ENCODE results near the gene MYADML2.
A peak's percentile ranks its signal among the peaks of the same experiment; 100 is the strongest.

MYADML2 gene

GRCh38 chr17:81977211-81977808 lies 30.3 kb upstream of the MYADML2 start, which contains the start of gene ASPSCR1:
TSS of gene ASPSCR1 (plus strand) at chr17:81977629. CDS start at chr17:81977647, 18 bp downstream.
- Histone ChIP-seq H3K4me1 (ENCODE audit: control insufficient read depth, insufficient read depth, low read length) (peaks cover 19% of the 10 kb centered on the region), H3K4me3 (ENCODE audit: low read length in 2 of 2) (peak within 1 kb of the TSS; percentile 75 to 83), H3K9me3 (ENCODE audit: control insufficient read depth in 2 of 2, low read length in 2 of 2) (peaks cover 0 to 2% of the 10 kb centered on the region in 2 donors), H3K27ac (ENCODE audit: low read length) (peak within 1 kb of the TSS; percentile 60), H3K9ac (ENCODE audit: low read length in 2 of 2) (peak within 1 kb of the TSS; percentile 75 to 86), H3K36me3 (ENCODE audit: control insufficient read depth in 2 of 2, insufficient read depth in 2 of 2, low read length in 2 of 2) (peaks cover 0 to 3% of the 10 kb centered on the region in 2 donors), H3K27me3 (ENCODE audit: control insufficient read depth in 1 of 2, insufficient read depth in 2 of 2, low read length in 2 of 2) (peaks cover 0 to 2% of the 10 kb centered on the region in 2 donors)

DNA sequence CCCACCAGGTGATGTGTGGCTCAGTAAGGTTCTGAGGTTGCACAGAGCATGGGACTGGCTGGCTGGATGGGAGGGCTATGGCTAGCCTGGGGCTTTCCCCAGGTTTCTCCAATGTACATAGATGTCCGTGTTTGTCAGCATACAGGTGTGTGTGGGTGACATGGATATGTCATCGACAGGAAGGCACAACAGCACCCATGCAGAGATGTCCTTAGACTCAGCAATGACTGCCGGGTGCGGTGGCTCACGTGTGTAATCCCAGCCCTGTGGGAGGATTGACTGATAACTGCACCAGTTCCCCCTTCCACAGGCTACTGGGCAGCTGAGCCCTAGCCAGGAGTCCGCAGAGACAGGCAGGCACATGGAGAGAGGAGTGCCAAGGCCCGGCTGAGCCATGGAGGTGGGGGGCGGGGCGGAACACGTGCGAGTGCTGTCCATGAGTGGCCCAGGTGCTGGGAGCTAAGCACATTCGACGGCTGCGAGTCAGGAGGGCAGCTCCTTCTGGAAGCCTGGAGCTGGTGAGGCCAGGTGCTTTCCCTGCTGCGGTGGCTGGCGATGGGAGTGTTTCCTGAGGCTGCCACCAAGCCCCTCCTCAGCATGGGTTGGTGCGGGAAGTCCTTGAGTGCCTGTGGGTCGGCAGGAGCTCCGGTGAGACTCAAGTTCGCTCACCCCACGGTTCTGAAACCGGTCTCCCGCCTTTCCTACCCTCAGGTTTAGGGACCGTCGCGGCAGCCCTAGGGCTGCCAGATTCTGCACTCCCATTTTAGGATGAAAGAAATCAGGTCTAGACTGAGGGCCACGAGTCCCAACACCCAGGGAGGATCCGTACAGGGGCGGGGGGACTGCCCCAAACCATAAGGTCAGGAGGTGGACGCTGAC lies 29.5 kb upstream of the MYADML2 start:
- peak overlapping the region; percentile 75 to 86 for H3K9ac ChIP-seq (ENCODE audit: low read length in 2 of 2)

DNA sequence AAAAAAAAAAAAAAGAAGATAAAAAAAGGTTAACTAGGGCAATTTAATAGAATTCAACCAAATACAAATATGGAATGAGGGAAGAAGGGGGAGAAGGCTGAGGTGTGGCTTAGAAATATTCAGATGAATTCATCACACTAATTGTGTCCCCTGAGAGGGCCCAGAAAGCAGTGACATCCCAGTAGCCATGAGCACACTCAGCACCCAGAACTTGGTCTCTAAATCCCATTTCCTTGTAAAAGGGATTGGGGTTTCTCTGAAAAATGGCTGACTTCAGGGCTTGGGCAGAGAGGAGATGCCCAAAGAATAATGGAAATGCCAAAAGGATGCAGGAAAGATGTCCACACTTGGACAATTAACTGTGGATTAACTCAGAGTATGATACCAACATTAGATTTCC lies 26.4 kb upstream of the MYADML2 start:
- H3K9ac ChIP-seq (ENCODE audit: low read length in 2 of 2), result no peak overlapping the region
- peaks cover 0 to 2% of the 10 kb centered on the region in 2 donors for H3K9me3 ChIP-seq (ENCODE audit: control insufficient read depth in 2 of 2, low read length in 2 of 2)
- peaks cover 13% of the 10 kb centered on the region for H3K4me1 ChIP-seq (ENCODE audit: control insufficient read depth, insufficient read depth, low read length)
- no peak overlapping the region for H3K4me3 ChIP-seq (ENCODE audit: low read length in 2 of 2)
- no peaks in the 10 kb centered on the region for H3K36me3 ChIP-seq (ENCODE audit: control insufficient read depth in 2 of 2, insufficient read depth in 2 of 2, low read length in 2 of 2)
- H3K27me3 ChIP-seq (ENCODE audit: control insufficient read depth in 1 of 2, insufficient read depth in 2 of 2, low read length in 2 of 2), result peaks cover 11 to 13% of the 10 kb centered on the region in 2 donors
- no peak overlapping the region for H3K27ac ChIP-seq (ENCODE audit: low read length)

More for the DNA sequence above, 29.5 kb upstream of the MYADML2 start:
- Histone ChIP-seq H3K27ac (ENCODE audit: low read length) (peak overlapping the region; percentile 58), H3K4me1 (ENCODE audit: control insufficient read depth, insufficient read depth, low read length) (peaks cover 19% of the 10 kb centered on the region), H3K27me3 (ENCODE audit: control insufficient read depth in 1 of 2, insufficient read depth in 2 of 2, low read length in 2 of 2) (peaks cover 0 to 2% of the 10 kb centered on the region in 2 donors), H3K36me3 (ENCODE audit: control insufficient read depth in 2 of 2, insufficient read depth in 2 of 2, low read length in 2 of 2) (peaks cover 0 to 3% of the 10 kb centered on the region in 2 donors), H3K4me3 (ENCODE audit: low read length in 2 of 2) (peak overlapping the region; percentile 73 to 83), H3K9me3 (ENCODE audit: control insufficient read depth in 2 of 2, low read length in 2 of 2) (peaks cover 0 to 2% of the 10 kb centered on the region in 2 donors)

DNA sequence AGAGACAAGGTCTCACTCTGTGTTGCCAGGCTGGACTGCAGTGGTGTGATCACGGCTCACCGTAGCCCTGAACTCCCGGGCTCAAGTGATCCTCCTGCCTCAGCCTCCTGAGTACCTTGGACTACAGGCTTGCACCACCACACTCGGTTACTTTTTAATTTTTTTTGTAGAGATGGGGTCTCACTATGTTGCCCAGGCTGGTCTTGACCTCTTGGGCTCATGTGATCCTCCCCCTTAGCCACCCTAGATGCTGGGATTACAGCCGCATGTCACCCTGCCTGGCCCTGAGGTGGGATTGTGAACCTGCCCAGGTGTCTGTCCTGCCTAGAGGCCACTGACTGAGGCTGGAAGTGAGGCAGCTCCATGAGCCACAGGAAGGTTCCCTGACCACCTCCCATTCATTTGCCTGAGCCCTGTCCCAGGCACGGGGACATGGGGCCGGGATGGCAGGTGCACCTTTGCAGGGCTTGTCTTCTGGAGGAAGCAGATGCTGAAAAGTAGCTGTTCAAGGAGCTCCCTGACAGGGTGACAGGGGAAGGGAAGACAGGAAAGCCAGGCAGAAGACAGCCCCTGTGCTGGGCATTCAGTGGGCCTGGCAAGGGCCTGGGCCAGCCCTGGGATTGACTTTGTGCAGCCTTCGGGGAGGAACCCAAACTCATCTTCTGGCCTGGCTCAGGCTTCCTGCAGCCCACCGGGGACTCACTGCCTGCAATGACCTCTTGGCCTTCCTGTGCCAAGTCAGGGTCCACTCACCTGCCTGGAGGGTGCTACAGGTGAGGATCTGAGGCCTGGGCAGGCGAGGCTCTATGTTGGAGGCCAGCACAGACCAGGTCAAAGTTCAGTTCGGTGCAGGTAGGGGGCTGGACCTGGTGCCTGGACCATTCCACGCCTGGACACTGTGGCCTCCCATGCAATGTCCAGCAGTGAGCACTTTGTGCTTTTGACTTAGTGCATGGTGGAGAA lies 22.1 kb upstream of the MYADML2 start:
- peaks cover 18 to 19% of the 10 kb centered on the region in 2 donors for H3K27me3 ChIP-seq (ENCODE audit: control insufficient read depth in 1 of 2, insufficient read depth in 2 of 2, low read length in 2 of 2)
- peaks cover 0 to 2% of the 10 kb centered on the region in 2 donors for H3K9me3 ChIP-seq (ENCODE audit: control insufficient read depth in 2 of 2, low read length in 2 of 2)
- no peak overlapping the region for H3K9ac ChIP-seq (ENCODE audit: low read length in 2 of 2)
- no peak overlapping the region for H3K27ac ChIP-seq (ENCODE audit: low read length)
- no peak overlapping the region for H3K4me3 ChIP-seq (ENCODE audit: low read length in 2 of 2)
- H3K36me3 ChIP-seq (ENCODE audit: control insufficient read depth in 2 of 2, insufficient read depth in 2 of 2, low read length in 2 of 2), result no peaks in the 10 kb centered on the region
- H3K4me1 ChIP-seq (ENCODE audit: control insufficient read depth, insufficient read depth, low read length), result peaks cover 14% of the 10 kb centered on the region

DNA sequence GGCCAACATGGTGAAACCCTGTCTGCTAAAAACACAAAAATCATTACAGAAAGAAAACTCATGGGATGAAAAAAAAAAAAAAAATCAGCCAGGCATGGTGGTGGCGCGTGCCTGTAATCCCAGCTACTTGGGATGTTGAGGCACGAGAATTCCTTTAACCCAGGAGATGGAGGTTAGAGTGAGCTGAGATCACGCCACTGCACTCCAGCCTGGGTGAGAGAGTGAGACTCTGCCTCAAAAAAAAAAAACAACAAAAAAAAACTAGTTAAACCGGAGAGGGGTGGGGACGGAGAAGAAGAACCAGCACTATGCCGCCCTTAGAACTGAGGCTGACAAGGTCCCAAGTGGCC lies 21.3 kb upstream of the MYADML2 start:
- Histone ChIP-seq H3K9me3 (ENCODE audit: control insufficient read depth in 2 of 2, low read length in 2 of 2) (no peaks in the 10 kb centered on the region), H3K36me3 (ENCODE audit: control insufficient read depth in 2 of 2, insufficient read depth in 2 of 2, low read length in 2 of 2) (no peaks in the 10 kb centered on the region), H3K4me3 (ENCODE audit: low read length in 2 of 2) (no peak overlapping the region), H3K9ac (ENCODE audit: low read length in 2 of 2) (no peak overlapping the region), H3K27ac (ENCODE audit: low read length) (no peak overlapping the region), H3K27me3 (ENCODE audit: control insufficient read depth in 1 of 2, insufficient read depth in 2 of 2, low read length in 2 of 2) (peaks cover 19 to 24% of the 10 kb centered on the region in 2 donors), H3K4me1 (ENCODE audit: control insufficient read depth, insufficient read depth, low read length) (peaks cover 14% of the 10 kb centered on the region)

- Histone ChIP-seq H3K4me3 (ENCODE audit: low read length in 2 of 2) (no peak overlapping the region), H3K27me3 (ENCODE audit: control insufficient read depth in 1 of 2, insufficient read depth in 2 of 2, low read length in 2 of 2) (peaks cover 24 to 26% of the 10 kb centered on the region in 2 donors), H3K9ac (ENCODE audit: low read length in 2 of 2) (no peak overlapping the region), H3K27ac (ENCODE audit: low read length) (no peak overlapping the region), H3K36me3 (ENCODE audit: control insufficient read depth in 2 of 2, insufficient read depth in 2 of 2, low read length in 2 of 2) (no peaks in the 10 kb centered on the region), H3K4me1 (ENCODE audit: control insufficient read depth, insufficient read depth, low read length) (peaks cover 14% of the 10 kb centered on the region), H3K9me3 (ENCODE audit: control insufficient read depth in 2 of 2, low read length in 2 of 2) (no peaks in the 10 kb centered on the region)
These were observed 20.7 kb upstream of the MYADML2 start for GRCh38 chr17:81967533-81968395.

- Histone ChIP-seq H3K9me3 (ENCODE audit: control insufficient read depth in 2 of 2, low read length in 2 of 2) (no peaks in the 10 kb centered on the region), H3K36me3 (ENCODE audit: control insufficient read depth in 2 of 2, insufficient read depth in 2 of 2, low read length in 2 of 2) (no peaks in the 10 kb centered on the region), H3K9ac (ENCODE audit: low read length in 2 of 2) (no peak overlapping the region), H3K27ac (ENCODE audit: low read length) (no peak overlapping the region), H3K27me3 (ENCODE audit: control insufficient read depth in 1 of 2, insufficient read depth in 2 of 2, low read length in 2 of 2) (peaks cover 30 to 31% of the 10 kb centered on the region in 2 donors), H3K4me1 (ENCODE audit: control insufficient read depth, insufficient read depth, low read length) (peaks cover 14% of the 10 kb centered on the region), H3K4me3 (ENCODE audit: low read length in 2 of 2) (no peak overlapping the region)
These were observed 20.2 kb upstream of the MYADML2 start for GRCh38 chr17:81967244-81967532.

GRCh38 chr17:81966343-81967243 lies 19.6 kb upstream of the MYADML2 start:
- no peak overlapping the region for H3K27ac ChIP-seq (ENCODE audit: low read length)
- peaks cover 16% of the 10 kb centered on the region for H3K4me1 ChIP-seq (ENCODE audit: control insufficient read depth, insufficient read depth, low read length)
- no peak overlapping the region for H3K4me3 ChIP-seq (ENCODE audit: low read length in 2 of 2)
- no peak overlapping the region for H3K9ac ChIP-seq (ENCODE audit: low read length in 2 of 2)
- H3K9me3 ChIP-seq (ENCODE audit: control insufficient read depth in 2 of 2, low read length in 2 of 2), result no peaks in the 10 kb centered on the region
- peaks cover 34 to 36% of the 10 kb centered on the region in 2 donors for H3K27me3 ChIP-seq (ENCODE audit: control insufficient read depth in 1 of 2, insufficient read depth in 2 of 2, low read length in 2 of 2)
- H3K36me3 ChIP-seq (ENCODE audit: control insufficient read depth in 2 of 2, insufficient read depth in 2 of 2, low read length in 2 of 2), result no peaks in the 10 kb centered on the region

GRCh38 chr17:81964081-81964849 lies 17.2 kb upstream of the MYADML2 start:
- Histone ChIP-seq H3K9ac (ENCODE audit: low read length in 2 of 2) (no peak overlapping the region), H3K4me1 (ENCODE audit: control insufficient read depth, insufficient read depth, low read length) (peaks cover 28% of the 10 kb centered on the region), H3K4me3 (ENCODE audit: low read length in 2 of 2) (no peak overlapping the region), H3K9me3 (ENCODE audit: control insufficient read depth in 2 of 2, low read length in 2 of 2) (no peaks in the 10 kb centered on the region), H3K27me3 (ENCODE audit: control insufficient read depth in 1 of 2, insufficient read depth in 2 of 2, low read length in 2 of 2) (peaks cover 30 to 47% of the 10 kb centered on the region in 2 donors), H3K27ac (ENCODE audit: low read length) (no peak overlapping the region), H3K36me3 (ENCODE audit: control insufficient read depth in 2 of 2, insufficient read depth in 2 of 2, low read length in 2 of 2) (no peaks in the 10 kb centered on the region)
